22Rv1 (cell line): ENCODE data around the gene UBE4B.

Experiments
- ZFX ChIP-seq: fragments of 450-650 bp; IDR thresholded peaks from 2 replicates; pipeline ENCODE4 v1.6.1; 2017; ENCODE audit warnings: antibody characterized with exemption, borderline replicate concordance
- TF ChIP-seq, protein P1 (sequence below): fragments of 450-650 bp; IDR thresholded peaks from 2 replicates; pipeline ENCODE4 v1.5.1; 2017; ENCODE audit warnings: mild to moderate bottlenecking

DNA sequence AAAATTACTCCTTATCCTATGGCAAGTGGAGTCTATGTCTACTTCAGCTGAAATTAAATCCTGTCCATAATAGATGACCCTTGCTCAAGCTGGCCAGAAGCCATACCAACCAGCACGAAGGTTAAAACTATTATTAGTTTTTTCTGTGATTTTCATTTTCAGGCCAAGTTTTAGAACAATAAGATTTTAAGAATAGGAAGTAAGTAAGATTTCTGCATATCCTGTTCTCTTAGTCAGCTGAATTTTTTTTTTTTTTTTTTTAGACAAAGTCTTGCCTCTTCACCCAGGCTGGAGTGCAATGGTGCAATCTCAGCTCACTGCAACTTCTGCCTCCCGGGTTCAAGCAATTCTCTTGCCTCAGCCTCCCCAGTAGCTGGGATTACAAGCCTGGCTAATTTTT, 41.8 kb upstream of the UBE4B start:
- TF ChIP-seq, protein P1, sequence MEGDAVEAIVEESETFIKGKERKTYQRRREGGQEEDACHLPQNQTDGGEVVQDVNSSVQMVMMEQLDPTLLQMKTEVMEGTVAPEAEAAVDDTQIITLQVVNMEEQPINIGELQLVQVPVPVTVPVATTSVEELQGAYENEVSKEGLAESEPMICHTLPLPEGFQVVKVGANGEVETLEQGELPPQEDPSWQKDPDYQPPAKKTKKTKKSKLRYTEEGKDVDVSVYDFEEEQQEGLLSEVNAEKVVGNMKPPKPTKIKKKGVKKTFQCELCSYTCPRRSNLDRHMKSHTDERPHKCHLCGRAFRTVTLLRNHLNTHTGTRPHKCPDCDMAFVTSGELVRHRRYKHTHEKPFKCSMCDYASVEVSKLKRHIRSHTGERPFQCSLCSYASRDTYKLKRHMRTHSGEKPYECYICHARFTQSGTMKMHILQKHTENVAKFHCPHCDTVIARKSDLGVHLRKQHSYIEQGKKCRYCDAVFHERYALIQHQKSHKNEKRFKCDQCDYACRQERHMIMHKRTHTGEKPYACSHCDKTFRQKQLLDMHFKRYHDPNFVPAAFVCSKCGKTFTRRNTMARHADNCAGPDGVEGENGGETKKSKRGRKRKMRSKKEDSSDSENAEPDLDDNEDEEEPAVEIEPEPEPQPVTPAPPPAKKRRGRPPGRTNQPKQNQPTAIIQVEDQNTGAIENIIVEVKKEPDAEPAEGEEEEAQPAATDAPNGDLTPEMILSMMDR: no peak
- no peak for TF ChIP-seq ZFX
